Neuronal stem cell (in vitro differentiated cells): ENCODE results near the gene UNC80.

Experiments
- DNase-seq: peaks from one replicate; pipeline ENCODE4 v3.0.0-alpha.2; 2013; ENCODE audit warnings: low spot score
- H2AFZ ChIP-seq: one replicate; pipeline ENCODE4 v1.6.1; 2013; ENCODE audit warnings: mild to moderate bottlenecking, low read length, inconsistent platforms
- H2AK5ac ChIP-seq: 2 replicates; pipeline ENCODE4 v1.6.1; 2013; ENCODE audit warnings: low read depth, mild to moderate bottlenecking, inconsistent platforms, low read length, moderate library complexity, mixed read lengths
- H2BK120ac ChIP-seq: 2 replicates; pipeline ENCODE4 v1.6.1; 2013; ENCODE audit warnings: low read depth, mild to moderate bottlenecking, inconsistent platforms, low read length, moderate library complexity, mixed read lengths
- H2BK12ac ChIP-seq: one replicate; pipeline ENCODE4 v1.6.1; 2013; ENCODE audit warnings: low read length, inconsistent platforms
- H2BK15ac ChIP-seq: 2 replicates; pipeline ENCODE4 v1.6.1; 2013; ENCODE audit warnings: mild to moderate bottlenecking, low read length, inconsistent platforms, mixed read lengths
- H2BK5ac ChIP-seq: one replicate; pipeline ENCODE4 v1.6.1; 2013; ENCODE audit warnings: inconsistent platforms, mild to moderate bottlenecking, low read length, moderate library complexity
- H3K14ac ChIP-seq: one replicate; pipeline ENCODE4 v1.6.1; 2013; ENCODE audit warnings: low read length, inconsistent platforms
- H3K18ac ChIP-seq: 2 replicates; pipeline ENCODE4 v1.6.1; 2013; ENCODE audit warnings: low read length, inconsistent platforms
- H3K23ac ChIP-seq: 2 replicates; pipeline ENCODE4 v1.6.1; 2013; ENCODE audit warnings: low read depth, mild to moderate bottlenecking, mixed read lengths, low read length, inconsistent platforms; ENCODE audit not compliant: poor library complexity
- H3K27ac ChIP-seq: replicated peaks from 3 replicates; pipeline ENCODE4 v1.5.1; 2013; ENCODE audit warnings: low read length, inconsistent platforms
- H3K27me3 ChIP-seq, 3 experiments: 2 replicates each; pipeline ENCODE4 v1.6.1; 2013; ENCODE audit warnings: low read length in 3 of 3, mild to moderate bottlenecking in 2 of 3, inconsistent platforms in 1 of 3, low read depth in 1 of 3, mixed read lengths in 1 of 3, moderate library complexity in 1 of 3; ENCODE audit not compliant: control insufficient read depth in 3 of 3, insufficient read depth in 3 of 3
- H3K36me3 ChIP-seq, 2 donors: replicated peaks in 1 of 2; 2 replicates each; pipeline ENCODE4 v1.6.1; 2013; ENCODE audit warnings: low read length in 2 of 2; ENCODE audit not compliant: control insufficient read depth in 2 of 2, insufficient read depth in 2 of 2
- H3K4ac ChIP-seq: 2 replicates; pipeline ENCODE4 v1.6.1; 2013; ENCODE audit warnings: inconsistent platforms, mild to moderate bottlenecking, low read length, moderate library complexity
- H3K4me1 ChIP-seq, 2 donors: 1 replicate in 1 of 2; 2 replicates in 1 of 2; pipeline ENCODE4 v1.6.1; 2013; ENCODE audit warnings: low read length in 2 of 2, low read depth in 1 of 2; ENCODE audit not compliant: control insufficient read depth in 2 of 2, insufficient read depth in 1 of 2
- H3K4me2 ChIP-seq: one replicate; pipeline ENCODE4 v1.6.1; 2013; ENCODE audit warnings: mild to moderate bottlenecking, low read length, inconsistent platforms; ENCODE audit not compliant: insufficient read depth, poor library complexity, severe bottlenecking
- H3K4me3 ChIP-seq, 2 donors: 2 replicates each; pipeline ENCODE4 v1.5.1; 2013; ENCODE audit warnings: low read length in 2 of 2, mild to moderate bottlenecking in 2 of 2, inconsistent platforms in 1 of 2, moderate library complexity in 1 of 2
- H3K79me1 ChIP-seq: one replicate; pipeline ENCODE4 v1.6.1; 2013; ENCODE audit warnings: low read depth, mild to moderate bottlenecking, inconsistent platforms, low read length, moderate library complexity
- H3K9ac ChIP-seq: one replicate; pipeline ENCODE4 v1.6.1; 2013; ENCODE audit warnings: mild to moderate bottlenecking, low read depth, low read length, inconsistent platforms; ENCODE audit not compliant: poor library complexity
- H3K9me3 ChIP-seq, 2 donors: replicated peaks in 1 of 2; 2 replicates each; pipeline versions ENCODE3 to v1.6.1; 2013; ENCODE audit warnings: low read length in 2 of 2, mild to moderate bottlenecking in 2 of 2, inconsistent platforms in 1 of 2, low read depth in 1 of 2, mixed read lengths in 1 of 2, moderate library complexity in 1 of 2; ENCODE audit not compliant: control insufficient read depth in 2 of 2, insufficient read depth in 1 of 2
- H4K8ac ChIP-seq: one replicate; pipeline ENCODE4 v1.6.1; 2013; ENCODE audit warnings: low read depth, mild to moderate bottlenecking, inconsistent platforms, low read length, moderate library complexity
- H4K91ac ChIP-seq: one replicate; pipeline ENCODE4 v1.6.1; 2013; ENCODE audit warnings: low read length, low read depth, mild to moderate bottlenecking, inconsistent platforms; ENCODE audit not compliant: poor library complexity
- WGBS, 2 donors: extraction: QIAGEN DNeasy Blood & Tissue Kit; methylation state at CpG; one replicate each; pipeline ENCODE4 v1.1.7; 2013; ENCODE audit warnings: missing lambda C conversion rate in 2 of 2, mixed read lengths in 1 of 2; ENCODE audit not compliant: insufficient read length in 2 of 2, insufficient replicate concordance in 1 of 2; ENCODE audit errors: extremely low coverage in 2 of 2; 5-methylcytosine and 5-hydroxymethylcytosine counted together

UNC80 gene

DNA sequence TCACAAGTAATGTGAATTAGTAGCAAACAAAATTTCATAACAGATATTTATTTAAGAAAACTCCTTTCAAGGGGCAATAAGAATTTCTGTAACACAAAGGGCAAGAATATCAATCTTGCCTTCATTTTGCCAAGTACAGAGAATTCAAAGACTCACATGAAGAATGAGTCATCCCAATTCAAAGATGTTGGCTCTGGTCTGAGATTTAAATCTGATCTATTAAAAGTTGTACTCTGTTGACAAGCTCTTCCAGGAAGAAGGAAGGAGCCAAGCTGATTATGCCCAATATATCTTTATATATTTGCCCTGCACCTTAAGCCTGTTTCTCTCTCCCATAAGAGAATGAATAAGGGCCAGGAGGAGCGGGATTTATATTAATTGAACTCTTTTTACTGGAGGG, 174.9 kb downstream of the UNC80 start:
- no peak for DNase-seq
- Histone ChIP-seq H3K9me3 (peaks cover 0 to 4% of the 10 kb centered on the region in 2 donors), H3K23ac (no peak overlapping the region), H2BK12ac (no peak overlapping the region), H3K4me1 (peaks cover 0 to 8% of the 10 kb centered on the region in 2 donors), H4K91ac (no peak overlapping the region), H3K27me3 (no peaks in the 10 kb centered on the region), H2AK5ac (no peak overlapping the region), H3K79me1 (no peaks in the 10 kb centered on the region), H2BK15ac (no peak overlapping the region), H3K18ac (no peak overlapping the region), H3K4me3 (no peak overlapping the region), H2AFZ (no peak overlapping the region), H3K27ac (no peak overlapping the region), H3K9ac (no peak overlapping the region), H3K4ac (no peak overlapping the region), H2BK120ac (no peak overlapping the region), H2BK5ac (no peak overlapping the region), H4K8ac (no peak overlapping the region), H3K14ac (no peak overlapping the region), H3K4me2 (no peak overlapping the region), H3K36me3 (peaks cover 0 to 4% of the 10 kb centered on the region in 2 donors)
- no CpG with 5 or more reads among the region's 1 CpG for WGBS, 2 donors

DNA sequence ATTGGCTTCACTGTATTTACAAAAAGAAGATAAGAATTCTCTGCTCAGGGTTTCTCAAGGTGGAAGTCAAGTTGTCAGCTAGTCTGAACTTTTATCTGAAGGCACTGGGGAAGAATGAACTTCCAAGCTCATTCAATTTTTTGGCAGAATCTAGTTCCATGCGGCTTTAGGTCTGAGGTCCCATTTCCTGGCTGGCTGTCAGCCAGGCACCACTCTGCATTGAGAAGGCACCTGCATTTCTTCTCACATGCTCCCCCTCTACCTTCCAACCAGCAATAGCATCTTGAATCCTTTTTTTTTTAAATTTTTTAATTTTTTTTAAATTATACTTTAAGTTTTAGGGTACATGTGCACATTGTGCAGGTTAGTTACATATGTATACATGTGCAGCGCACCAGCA, 184.6 kb downstream of the UNC80 start:
- no peaks in the 10 kb centered on the region for H3K79me1 ChIP-seq
- H3K9ac ChIP-seq: no peak overlapping the region
- no peak overlapping the region for H2AK5ac ChIP-seq

DNA sequence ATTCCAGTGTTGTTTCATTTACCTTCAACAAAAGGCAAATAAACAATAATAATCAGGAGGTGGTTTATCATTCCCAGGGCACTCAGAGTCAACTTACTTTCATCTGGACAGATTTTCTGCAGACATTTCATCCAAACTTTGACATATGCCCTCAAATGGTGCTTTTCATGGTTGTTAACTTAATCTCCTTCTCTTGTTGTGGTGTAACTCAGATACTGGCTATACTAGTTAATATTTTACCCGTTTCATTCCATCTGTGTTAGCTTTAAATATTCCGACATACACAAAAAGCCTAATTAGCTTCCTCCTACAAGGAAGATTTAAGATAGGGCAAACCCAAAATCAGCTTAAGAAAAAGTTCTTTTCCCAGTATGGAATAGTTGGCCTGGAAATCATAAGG, 186.4 kb downstream of the UNC80 start:
- Histone ChIP-seq H3K4me1 (peaks cover 5 to 16% of the 10 kb centered on the region in 2 donors), H3K18ac (no peak overlapping the region), H3K23ac (no peak overlapping the region), H3K27ac (no peak overlapping the region), H2BK120ac (no peak overlapping the region), H2BK5ac (no peak overlapping the region), H2AK5ac (no peak overlapping the region), H3K4ac (no peak overlapping the region), H3K79me1 (no peaks in the 10 kb centered on the region), H2AFZ (no peak overlapping the region), H3K4me2 (no peak overlapping the region), H3K9me3 (no peaks in the 10 kb centered on the region), H3K9ac (no peak overlapping the region), H3K27me3 (no peaks in the 10 kb centered on the region), H2BK12ac (no peak overlapping the region), H2BK15ac (no peak overlapping the region), H3K4me3 (no peak overlapping the region), H3K36me3 (no peaks in the 10 kb centered on the region), H3K14ac (no peak overlapping the region), H4K91ac (no peak overlapping the region), H4K8ac (no peak overlapping the region)
- no peak for DNase-seq
- no CpG with 5 or more reads among the region's 2 CpGs for WGBS, 2 donors

More for the DNA sequence above, 184.6 kb downstream of the UNC80 start:
- no peaks in the 10 kb centered on the region for H3K36me3 ChIP-seq
- no CpG with 5 or more reads among the region's 2 CpGs for WGBS, 2 donors
- H3K4me3 ChIP-seq: no peak overlapping the region
- H4K91ac ChIP-seq: no peak overlapping the region
- H3K23ac ChIP-seq: no peak overlapping the region
- peaks cover 5 to 15% of the 10 kb centered on the region in 2 donors for H3K4me1 ChIP-seq
- H3K9me3 ChIP-seq: peaks cover 2 to 9% of the 10 kb centered on the region in 2 donors
- H3K27me3 ChIP-seq: no peaks in the 10 kb centered on the region
- no peak overlapping the region for H2AFZ ChIP-seq
- H2BK120ac ChIP-seq: no peak overlapping the region
- no peak overlapping the region for H2BK5ac ChIP-seq
- no peak overlapping the region for H2BK12ac ChIP-seq
- H3K18ac ChIP-seq: no peak overlapping the region
- no peak for DNase-seq
- H2BK15ac ChIP-seq: no peak overlapping the region
- no peak overlapping the region for H3K14ac ChIP-seq
- no peak overlapping the region for H3K4me2 ChIP-seq
- H3K4ac ChIP-seq: no peak overlapping the region
- H4K8ac ChIP-seq: no peak overlapping the region
- no peak overlapping the region for H3K27ac ChIP-seq

DNA sequence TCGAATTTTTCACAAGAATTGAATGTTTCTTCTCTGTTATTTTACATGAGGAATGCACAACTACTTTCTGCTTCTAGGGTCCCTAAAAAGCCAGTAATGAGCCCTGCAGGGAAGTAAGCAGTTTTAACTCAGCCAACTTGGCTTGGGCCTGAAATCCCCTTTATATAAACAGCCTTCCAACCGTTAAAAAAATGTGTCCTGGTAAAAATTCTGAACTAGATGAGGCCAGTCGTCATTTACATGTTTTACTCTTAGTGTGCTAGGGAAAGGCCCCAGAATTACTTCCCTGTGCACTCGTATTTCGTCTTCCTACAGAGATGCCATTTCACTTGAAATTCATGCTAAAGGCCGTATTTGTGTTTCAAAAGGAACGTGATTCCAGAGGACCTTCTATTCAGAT, 188.4 kb downstream of the UNC80 start:
- Histone ChIP-seq H2AFZ (peak overlapping the region; percentile 83), H2BK120ac (no peak overlapping the region), H3K14ac (no peak overlapping the region), H3K23ac (no peak overlapping the region), H3K4me3 (peak overlapping the region in 1 of 2 donors; percentile 2), H3K36me3 (no peaks in the 10 kb centered on the region), H3K9me3 (no peaks in the 10 kb centered on the region), H2AK5ac (no peak overlapping the region), H3K18ac (no peak overlapping the region), H2BK15ac (no peak overlapping the region), H3K79me1 (no peaks in the 10 kb centered on the region), H3K27ac (peak overlapping the region; percentile 59), H2BK5ac (no peak overlapping the region), H3K4ac (no peak overlapping the region), H3K27me3 (no peaks in the 10 kb centered on the region), H2BK12ac (no peak overlapping the region), H3K9ac (no peak overlapping the region), H4K8ac (no peak overlapping the region), H3K4me1 (peaks cover 5 to 16% of the 10 kb centered on the region in 2 donors), H4K91ac (no peak overlapping the region), H3K4me2 (no peak overlapping the region)
- no peak for DNase-seq
- WGBS, 2 donors: no CpG with 5 or more reads among the region's 7 CpGs
